Mesenchymal stem cell (in vitro differentiated cells and primary cell): ENCODE measurements around the gene SDHAF1. TPM values are rescaled to one million over a fixed set of nuclear protein-coding genes. Genes with fewer than 3 reads are reported as not detected.
"Not testable (repeated sequence)": the region's sequence is repeated elsewhere in the genome, so short reads cannot be mapped to it uniquely, and the experiment has no call there.

Experiments
- DNase-seq: peaks from one replicate; pipeline ENCODE4 v3.0.0-alpha.2; 2013
- H2AFZ ChIP-seq: one replicate; pipeline ENCODE4 v1.6.1; 2013; ENCODE audit warnings: low read depth, mild to moderate bottlenecking, control low read depth, inconsistent platforms, low read length, moderate library complexity
- H2AK5ac ChIP-seq: 2 replicates; pipeline ENCODE4 v1.6.1; 2013; ENCODE audit warnings: low read length, moderate library complexity, mild to moderate bottlenecking, inconsistent platforms; ENCODE audit not compliant: severe bottlenecking
- H2BK120ac ChIP-seq: one replicate; pipeline ENCODE4 v1.6.1; 2013; ENCODE audit warnings: low read depth, mild to moderate bottlenecking, inconsistent platforms, low read length, moderate library complexity
- H2BK12ac ChIP-seq, 2 experiments: one replicate each; pipeline ENCODE4 v1.6.1; 2013; ENCODE audit warnings: inconsistent platforms in 2 of 2, low read length in 2 of 2, mild to moderate bottlenecking in 2 of 2, moderate library complexity in 2 of 2, control low read depth in 1 of 2
- H2BK15ac ChIP-seq: one replicate; pipeline ENCODE4 v1.6.1; 2013; ENCODE audit warnings: mild to moderate bottlenecking, low read depth, inconsistent platforms; ENCODE audit not compliant: poor library complexity, severe bottlenecking
- H2BK5ac ChIP-seq: 2 replicates; pipeline ENCODE4 v1.6.1; 2013; ENCODE audit warnings: low read depth, mild to moderate bottlenecking, low read length, control low read depth, inconsistent platforms; ENCODE audit not compliant: poor library complexity, severe bottlenecking
- H3K14ac ChIP-seq, 2 experiments: one replicate each; pipeline ENCODE4 v1.6.1; 2013; ENCODE audit warnings: inconsistent platforms in 2 of 2, low read length in 2 of 2, control low read depth in 1 of 2, mild to moderate bottlenecking in 1 of 2, moderate library complexity in 1 of 2
- H3K18ac ChIP-seq, 2 experiments: one replicate each; pipeline ENCODE4 v1.6.1; 2013; ENCODE audit warnings: inconsistent platforms in 2 of 2, low read length in 2 of 2, control low read depth in 1 of 2, low read depth in 1 of 2, mild to moderate bottlenecking in 1 of 2
- H3K23ac ChIP-seq, 2 experiments: one replicate each; pipeline ENCODE4 v1.6.1; 2013; ENCODE audit warnings: inconsistent platforms in 2 of 2, low read length in 2 of 2, mild to moderate bottlenecking in 2 of 2, moderate library complexity in 2 of 2, control low read depth in 1 of 2
- H3K27ac ChIP-seq: 2 replicates; pipeline ENCODE4 v1.5.1; 2013; ENCODE audit warnings: mild to moderate bottlenecking, moderate library complexity, low read length, control low read depth, inconsistent platforms; ENCODE audit not compliant: poor library complexity, severe bottlenecking
- H3K27me3 ChIP-seq, 2 experiments: 2 replicates each; pipeline versions ENCODE4 v1.6.1 to v1.7.0; 2013; ENCODE audit warnings: low read length in 2 of 2, mild to moderate bottlenecking in 2 of 2, moderate library complexity in 2 of 2, control low read depth in 1 of 2, inconsistent platforms in 1 of 2; ENCODE audit not compliant: control insufficient read depth in 1 of 2, insufficient read depth in 1 of 2
- H3K36me3 ChIP-seq, 2 experiments: 2 replicates each; pipeline versions ENCODE4 v1.6.1 to v1.7.0; 2013; ENCODE audit warnings: low read length in 2 of 2, control low read depth in 1 of 2, inconsistent platforms in 1 of 2, low read depth in 1 of 2, mild to moderate bottlenecking in 1 of 2; ENCODE audit not compliant: insufficient read depth in 2 of 2, control insufficient read depth in 1 of 2
- H3K4ac ChIP-seq, 2 experiments: one replicate each; pipeline ENCODE4 v1.6.1; 2013; ENCODE audit warnings: inconsistent platforms in 2 of 2, low read length in 2 of 2, mild to moderate bottlenecking in 2 of 2, moderate library complexity in 2 of 2, control low read depth in 1 of 2, low read depth in 1 of 2
- H3K4me1 ChIP-seq: 2 replicates; pipeline ENCODE4 v1.6.1; 2013; ENCODE audit warnings: low read depth, low read length, control low read depth; ENCODE audit not compliant: control insufficient read depth, insufficient read depth
- H3K4me2 ChIP-seq: 2 replicates; pipeline ENCODE4 v1.6.1; 2013; ENCODE audit warnings: low read length, mild to moderate bottlenecking, inconsistent platforms; ENCODE audit not compliant: poor library complexity, severe bottlenecking
- H3K4me3 ChIP-seq, 2 experiments: 2 replicates each; pipeline versions ENCODE4 v1.5.1 to v1.7.0; 2013; ENCODE audit warnings: low read length in 2 of 2, mild to moderate bottlenecking in 2 of 2, control low read depth in 1 of 2, low read depth in 1 of 2; ENCODE audit not compliant: insufficient read depth in 1 of 2
- H3K79me1 ChIP-seq: replicated peaks from 2 replicates; pipeline ENCODE4 v1.6.1; 2013; ENCODE audit warnings: mild to moderate bottlenecking, control low read depth, low read length, inconsistent platforms; ENCODE audit not compliant: poor library complexity, severe bottlenecking
- H3K9ac ChIP-seq: 2 replicates; pipeline ENCODE4 v1.7.0; 2013; ENCODE audit warnings: mild to moderate bottlenecking, low read length, moderate library complexity
- H3K9me3 ChIP-seq: 2 replicates; pipeline ENCODE4 v1.7.0; 2013; ENCODE audit warnings: mild to moderate bottlenecking, low read length; ENCODE audit not compliant: control insufficient read depth
- H4K8ac ChIP-seq: one replicate; pipeline ENCODE4 v1.6.1; 2013; ENCODE audit warnings: inconsistent platforms, mild to moderate bottlenecking, low read length, moderate library complexity
- H4K91ac ChIP-seq: one replicate; pipeline ENCODE4 v1.6.1; 2013; ENCODE audit warnings: mild to moderate bottlenecking, low read length, inconsistent platforms
- WGBS: methylation state at CpG from one replicate; pipeline ENCODE4 v1.1.7; 2013; ENCODE audit warnings: mixed read lengths; 5-methylcytosine and 5-hydroxymethylcytosine counted together
- small RNA-seq: library from polyadenylated mRNA; stranded (forward); fragments of <200 nt; extraction: miRNeasy Mini kit (QIAGEN cat#:217004); gene quantifications from one replicate; pipeline ENCODE3, GENCODE V24; 2013; ENCODE audit warnings: low read depth

Gene SDHAF1

DNA sequence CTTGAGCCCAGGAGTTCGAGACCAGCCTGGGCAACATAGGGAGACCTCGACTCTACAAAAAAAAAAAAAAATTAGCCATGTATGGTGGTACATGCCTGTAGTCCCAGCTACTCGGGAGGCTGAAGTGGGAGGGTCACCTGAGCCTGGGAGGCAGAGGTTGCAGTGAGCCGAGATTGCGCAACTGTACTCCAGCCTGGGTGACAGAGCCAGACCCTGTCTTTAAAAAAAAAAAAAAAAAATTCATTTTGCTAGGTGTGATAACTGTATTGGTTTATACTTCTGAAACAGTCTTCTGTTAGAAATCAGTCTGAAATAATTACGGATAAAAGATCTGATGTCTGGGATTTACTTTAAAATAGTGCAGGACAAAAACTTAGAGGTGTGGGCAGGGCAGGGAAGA lies 46.1 kb downstream of the SDHAF1 start:
- H2BK5ac ChIP-seq, H2AFZ ChIP-seq, H3K79me1 ChIP-seq, H3K27me3 ChIP-seq, H3K14ac ChIP-seq, DNase-seq, H2BK15ac ChIP-seq, H3K9me3 ChIP-seq, H3K27ac ChIP-seq, H3K4me3 ChIP-seq, H2BK120ac ChIP-seq, H4K8ac ChIP-seq, H3K4ac ChIP-seq, H4K91ac ChIP-seq, H3K4me2 ChIP-seq, H3K4me1 ChIP-seq, H2BK12ac ChIP-seq, H3K18ac ChIP-seq, H3K23ac ChIP-seq: not testable (repeated sequence)
- Histone ChIP-seq H3K9ac (peak overlapping the region; percentile 34), H2AK5ac (peak overlapping the region; percentile 72), H3K36me3 (peaks cover 8 to 11% of the 10 kb centered on the region in 2 experiments)
- WGBS = 97% methylated on average over 6 of the region's 6 CpGs

DNA sequence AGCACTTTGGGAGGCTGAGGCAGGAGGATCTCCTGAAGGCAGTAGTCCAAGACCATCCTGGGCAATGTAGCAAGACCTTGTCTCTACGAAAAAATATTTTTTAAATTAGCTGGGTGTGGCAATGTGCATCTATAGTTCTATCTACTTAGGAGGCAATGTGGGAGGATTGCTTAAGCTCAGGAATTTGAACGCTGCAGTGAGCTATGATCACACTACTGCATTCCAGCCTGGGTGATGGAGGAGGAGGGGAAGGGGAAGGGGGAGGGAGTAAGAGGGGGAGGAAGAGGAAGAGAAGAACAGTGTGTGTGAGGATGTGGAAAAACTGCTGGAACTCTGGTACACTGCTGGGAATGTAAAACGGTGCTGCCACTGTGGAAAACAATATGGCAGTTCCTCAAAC lies 46.8 kb downstream of the SDHAF1 start:
- Histone ChIP-seq H3K18ac (peak overlapping the region in 1 of 2 experiments; percentile 37), H2BK120ac (peak overlapping the region; percentile 71), H3K27ac (peak overlapping the region; percentile 46), H3K4me3 (no peak overlapping the region), H3K14ac (peak overlapping the region in 1 of 2 experiments; percentile 48), H3K9me3 (no peaks in the 10 kb centered on the region), H3K27me3 (no peaks in the 10 kb centered on the region), H3K23ac (no peak overlapping the region), H3K4me1 (peaks cover 6% of the 10 kb centered on the region), H3K36me3 (peaks cover 8 to 11% of the 10 kb centered on the region in 2 experiments), H3K9ac (peak overlapping the region; percentile 34), H4K8ac (no peak overlapping the region), H4K91ac (no peak overlapping the region), H2BK15ac (no peak overlapping the region), H3K4ac (peak overlapping the region in 1 of 2 experiments; percentile 82), H2AFZ (no peak overlapping the region), H3K79me1 (peaks cover 5% of the 10 kb centered on the region), H3K4me2 (no peak overlapping the region), H2BK12ac (no peak overlapping the region), H2AK5ac (peak overlapping the region; percentile 76), H2BK5ac (no peak overlapping the region)
- 24% methylated on average over 3 of the region's 3 CpGs for WGBS
- DNase-seq = peak; percentile 76

DNA sequence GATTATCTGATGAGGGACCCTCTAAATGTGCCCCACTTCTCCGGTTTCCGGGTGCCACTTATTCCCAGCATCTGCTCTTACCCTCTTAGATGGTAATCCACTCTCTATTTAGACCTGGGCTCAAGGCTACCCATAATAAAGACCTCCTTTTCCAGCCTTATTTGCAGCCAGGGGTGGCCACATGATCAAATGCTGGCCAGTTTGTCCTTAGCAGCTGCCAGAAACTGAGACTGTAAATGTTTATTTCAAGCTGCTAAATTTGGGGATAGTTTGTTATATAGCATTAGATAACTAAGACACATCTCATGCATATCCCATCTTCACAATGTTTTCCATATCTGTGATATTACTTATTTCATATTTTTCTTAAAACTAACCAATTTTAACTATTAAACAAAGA lies 49.0 kb downstream of the SDHAF1 start:
- H3K4me3 ChIP-seq = no peak overlapping the region
- H2BK12ac ChIP-seq = no peak overlapping the region
- peaks cover 0 to 11% of the 10 kb centered on the region in 2 experiments for H3K36me3 ChIP-seq
- H3K27me3 ChIP-seq = no peaks in the 10 kb centered on the region
- H3K4me2 ChIP-seq = no peak overlapping the region
- H2BK15ac ChIP-seq = no peak overlapping the region
- no peak for DNase-seq
- peaks cover 7% of the 10 kb centered on the region for H3K79me1 ChIP-seq
- no peak overlapping the region for H4K8ac ChIP-seq
- no peak overlapping the region for H2BK120ac ChIP-seq
- no peak overlapping the region for H3K27ac ChIP-seq
- WGBS = 100% methylated on average over 1 of the region's 2 CpGs
- H3K9me3 ChIP-seq = no peaks in the 10 kb centered on the region
- H3K14ac ChIP-seq = no peak overlapping the region
- no peak overlapping the region for H2AK5ac ChIP-seq
- H3K9ac ChIP-seq = no peak overlapping the region
- peaks cover 6% of the 10 kb centered on the region for H3K4me1 ChIP-seq
- no peak overlapping the region for H3K18ac ChIP-seq
- no peak overlapping the region for H2BK5ac ChIP-seq
- no peak overlapping the region for H3K4ac ChIP-seq
- H2AFZ ChIP-seq = no peak overlapping the region
- no peak overlapping the region for H3K23ac ChIP-seq
- H4K91ac ChIP-seq = no peak overlapping the region

Small RNAs within 50 kb of the gene (small RNA-seq; reads per million reads assigned to genes)
- gene AF038458.1 = not detected
